Activated CD8-positive, alpha-beta T cell treated with anti-CD3 and anti-CD28 coated beads for 36 hours (primary cell): ENCODE results near the gene GAPDH. TPM values are rescaled to one million over a fixed set of nuclear protein-coding genes. Genes with fewer than 3 reads are reported as not detected.

Source experiments
- ATAC-seq: fragments of 200-7000 bp; cut with Tn5 transposase; one replicate; pipeline ENCODE4 v1.10.0; 2021; ENCODE audit warnings: mild to moderate bottlenecking, moderate library complexity
- CTCF ChIA-PET: fragments of 350-600 bp; sonication (Branson Sonifier 250); formaldehyde crosslinking; loops from one replicate; lab custom pipeline; 2021; ENCODE audit warnings: antibody characterized with exemption; lab: Charles Lee
- POLR2A ChIA-PET: fragments of 350-600 bp; sonication (Branson Sonifier 250); formaldehyde crosslinking; loops from one replicate; lab custom pipeline; 2021; ENCODE audit warnings: antibody characterized with exemption; lab: Charles Lee
- DNase-seq: peaks from one replicate; pipeline ENCODE4 v3.0.0-alpha.2; 2020
- H3K27ac Mint-ChIP-seq: one replicate; pipeline ENCODE4 v1.8.0; 2021; ENCODE audit warnings: mild to moderate bottlenecking, mixed read lengths
- H3K27me3 Mint-ChIP-seq: one replicate; pipeline ENCODE4 v1.8.0; 2021; ENCODE audit warnings: mixed read lengths
- H3K36me3 Mint-ChIP-seq: one replicate; pipeline ENCODE4 v1.8.0; 2021; ENCODE audit warnings: low read depth, mixed read lengths
- H3K4me1 Mint-ChIP-seq: one replicate; pipeline ENCODE4 v1.8.0; 2021; ENCODE audit warnings: low read depth, mixed read lengths
- H3K4me3 Mint-ChIP-seq: one replicate; pipeline ENCODE4 v1.8.0; 2021; ENCODE audit warnings: mild to moderate bottlenecking, moderate library complexity, mixed read lengths
- H3K9me3 Mint-ChIP-seq: one replicate; pipeline ENCODE4 v1.8.0; 2021; ENCODE audit warnings: mixed read lengths
- intact Hi-C: fragments of 100-400 bp; cut with micrococcal nuclease; formaldehyde crosslinking; loops from one replicate; pipeline ENCODE4 v1.10.0; 2022
- total RNA-seq, 2 experiments: library from RNA; stranded (reverse); gene quantifications; one replicate each; pipeline ENCODE4 v1.2.3, GENCODE V29; 2021
- TF ChIP-seq, protein P1 (sequence below): fragments of 200-600 bp; IDR thresholded peaks from one replicate; pipeline ENCODE4 v1.8.0; 2022; ENCODE audit warnings: antibody characterized with exemption, mild to moderate bottlenecking

The GAPDH gene
- total RNA-seq, 2 experiments from 2014 or later: 9,109 to 9,234 TPM

DNA sequence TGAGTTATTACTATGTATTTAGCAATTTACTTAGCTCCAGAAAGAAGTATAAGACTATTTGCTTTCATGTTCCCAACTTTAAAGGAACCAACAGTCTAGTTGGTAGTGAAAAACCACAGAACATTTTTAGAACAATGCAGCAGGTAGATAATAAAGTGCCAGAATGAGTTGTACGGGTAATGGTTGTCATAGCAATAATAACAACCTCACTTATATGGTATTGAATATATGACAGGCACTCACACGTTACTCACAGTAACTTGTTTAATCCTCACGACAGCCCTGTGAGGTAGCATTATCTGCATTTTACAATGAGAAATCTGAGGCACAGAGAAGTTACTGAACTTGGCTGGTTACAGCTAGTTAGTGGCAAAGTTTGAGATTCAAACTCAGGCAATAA, 10.6 kb upstream of the GAPDH start:
- CTCF ChIA-PET: interaction anchor here (1.0 to 1.1 kb wide), 2 partner anchors 15 to 58 kb away, joined by 3 to 4 read pairs; no protein-coding TSS in a partner anchor
- no peak overlapping the region for H3K27ac Mint-ChIP-seq
- no peak overlapping the region for H3K4me3 Mint-ChIP-seq
- TF ChIP-seq, protein P1, sequence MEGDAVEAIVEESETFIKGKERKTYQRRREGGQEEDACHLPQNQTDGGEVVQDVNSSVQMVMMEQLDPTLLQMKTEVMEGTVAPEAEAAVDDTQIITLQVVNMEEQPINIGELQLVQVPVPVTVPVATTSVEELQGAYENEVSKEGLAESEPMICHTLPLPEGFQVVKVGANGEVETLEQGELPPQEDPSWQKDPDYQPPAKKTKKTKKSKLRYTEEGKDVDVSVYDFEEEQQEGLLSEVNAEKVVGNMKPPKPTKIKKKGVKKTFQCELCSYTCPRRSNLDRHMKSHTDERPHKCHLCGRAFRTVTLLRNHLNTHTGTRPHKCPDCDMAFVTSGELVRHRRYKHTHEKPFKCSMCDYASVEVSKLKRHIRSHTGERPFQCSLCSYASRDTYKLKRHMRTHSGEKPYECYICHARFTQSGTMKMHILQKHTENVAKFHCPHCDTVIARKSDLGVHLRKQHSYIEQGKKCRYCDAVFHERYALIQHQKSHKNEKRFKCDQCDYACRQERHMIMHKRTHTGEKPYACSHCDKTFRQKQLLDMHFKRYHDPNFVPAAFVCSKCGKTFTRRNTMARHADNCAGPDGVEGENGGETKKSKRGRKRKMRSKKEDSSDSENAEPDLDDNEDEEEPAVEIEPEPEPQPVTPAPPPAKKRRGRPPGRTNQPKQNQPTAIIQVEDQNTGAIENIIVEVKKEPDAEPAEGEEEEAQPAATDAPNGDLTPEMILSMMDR: no peak
- POLR2A ChIA-PET: interaction anchor here (1.3 to 4.1 kb wide), 3 partner anchors 8 to 16 kb away, joined by 3 to 13 read pairs (median 9); partner anchors contain the start of gene GAPDH
- no peak for DNase-seq
- ATAC-seq: no peak
- H3K4me1 Mint-ChIP-seq: no peaks in the 10 kb centered on the region
- no peaks in the 10 kb centered on the region for H3K27me3 Mint-ChIP-seq
- intact Hi-C loops: no loop called here
- H3K36me3 Mint-ChIP-seq: peaks cover 75% of the 10 kb centered on the region
- H3K9me3 Mint-ChIP-seq: no peaks in the 10 kb centered on the region

DNA sequence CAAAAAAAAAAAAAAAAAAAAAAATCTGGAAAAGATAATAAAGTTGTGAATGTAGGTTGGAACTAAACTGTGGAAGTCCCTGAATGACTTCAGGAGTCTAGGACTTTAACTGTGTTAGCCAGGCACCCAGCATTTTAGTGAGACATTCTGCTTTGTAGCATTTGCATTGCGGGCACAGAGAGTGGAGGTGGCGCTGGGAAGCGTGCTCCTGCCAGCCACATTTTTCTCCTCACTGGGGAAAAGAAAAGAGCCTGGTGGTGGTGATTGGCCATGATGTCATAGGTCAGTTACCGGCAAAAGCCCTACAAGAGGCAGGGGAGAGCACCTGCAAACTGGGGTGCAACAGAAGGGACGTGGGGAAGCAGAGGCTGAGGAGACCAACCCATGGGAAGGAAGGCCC, 9.7 kb upstream of the GAPDH start:
- Mint-ChIP-seq H3K4me1 (no peaks in the 10 kb centered on the region), H3K27me3 (no peaks in the 10 kb centered on the region), H3K36me3 (peaks cover 78% of the 10 kb centered on the region), H3K9me3 (no peaks in the 10 kb centered on the region), H3K4me3 (no peak overlapping the region), H3K27ac (no peak overlapping the region)
- ATAC-seq (no peak), DNase-seq (no peak)
- intact Hi-C loops: no loop called here
- POLR2A ChIA-PET: interaction anchor here (2.3 kb wide), 1 partner anchor 10 kb away, joined by 9 read pairs; the partner anchor contains the start of gene GAPDH
- CTCF ChIA-PET: interaction anchor here (1.1 kb wide), 1 partner anchor 59 kb away, joined by 4 read pairs; no protein-coding TSS in a partner anchor
- TF ChIP-seq, protein P1: no peak

DNA sequence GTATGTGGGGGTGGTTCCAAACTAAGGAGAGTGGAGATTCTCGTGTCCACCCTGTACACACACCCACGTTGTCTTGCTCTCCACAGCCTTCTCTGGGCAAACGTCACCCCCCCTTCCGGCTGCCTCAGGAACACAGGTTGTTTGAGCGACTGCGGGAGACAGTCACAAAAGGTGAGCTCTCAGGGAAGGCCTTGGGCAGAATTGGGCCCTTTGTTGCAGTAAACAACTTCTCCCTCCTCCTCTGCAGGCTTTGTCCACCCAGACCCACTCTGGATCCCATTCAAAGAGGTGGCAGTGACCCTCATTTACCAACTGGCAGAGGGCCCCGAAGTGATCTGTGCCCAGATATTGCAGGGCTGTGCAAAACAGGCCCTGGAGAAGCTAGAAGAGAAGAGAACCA, 8.1 kb upstream of the GAPDH start:
- Mint-ChIP-seq H3K27me3 (no peaks in the 10 kb centered on the region), H3K27ac (no peak overlapping the region), H3K4me1 (peaks cover 4% of the 10 kb centered on the region), H3K9me3 (no peaks in the 10 kb centered on the region), H3K36me3 (peaks cover 83% of the 10 kb centered on the region), H3K4me3 (no peak overlapping the region)
- ChIA-PET POLR2A (no interaction called here), CTCF (interaction anchor here (3.2 kb wide), 1 partner anchor 12 kb away, joined by 13 read pairs; no protein-coding TSS in a partner anchor)
- DNase-seq (no peak), ATAC-seq (no peak)
- TF ChIP-seq, protein P1: no peak
- intact Hi-C loops: no loop called here

- H3K27me3 Mint-ChIP-seq: no peaks in the 10 kb centered on the region
- CTCF ChIA-PET: interaction anchor here (3.2 kb wide), 1 partner anchor 11 kb away, joined by 13 read pairs; no protein-coding TSS in a partner anchor
- H3K9me3 Mint-ChIP-seq: no peaks in the 10 kb centered on the region
- no peak overlapping the region for H3K27ac Mint-ChIP-seq
- no peak overlapping the region for H3K4me3 Mint-ChIP-seq
- intact Hi-C loops: no loop called here
- H3K36me3 Mint-ChIP-seq: peaks cover 86% of the 10 kb centered on the region
- ATAC-seq (no peak), DNase-seq (no peak)
- H3K4me1 Mint-ChIP-seq: peaks cover 8% of the 10 kb centered on the region
- TF ChIP-seq, protein P1: no peak
- POLR2A ChIA-PET: no interaction called here
Observed at GRCh38 chr12:6526766-6527525, 7.4 kb upstream of the GAPDH start.

DNA sequence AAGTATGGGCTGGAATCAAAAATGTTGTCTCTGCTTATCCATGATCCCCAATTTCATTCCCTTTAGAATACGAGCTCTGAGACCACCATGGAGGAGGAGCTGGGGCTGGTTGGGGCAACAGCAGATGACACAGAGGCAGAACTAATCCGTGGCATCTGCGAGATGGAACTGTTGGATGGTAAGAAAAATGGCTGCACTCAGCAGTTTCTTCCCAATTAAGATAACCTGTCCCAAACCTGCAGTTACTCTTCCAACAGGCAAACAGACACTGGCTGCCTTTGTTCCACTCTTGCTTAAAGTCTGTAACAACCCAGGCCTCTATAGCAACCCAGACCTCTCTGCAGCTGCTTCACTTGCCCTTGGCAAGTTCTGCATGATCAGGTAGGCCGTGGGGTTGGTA, 6.6 kb upstream of the GAPDH start:
- H3K27ac Mint-ChIP-seq: no peak overlapping the region

More for the DNA sequence above, 6.6 kb upstream of the GAPDH start:
- TF ChIP-seq, protein P1: no peak
- ChIA-PET POLR2A (interaction anchor here (1.3 to 3.4 kb wide), 3 partner anchors 8 to 55 kb away, joined by 3 to 17 read pairs (median 4); no protein-coding TSS in a partner anchor), CTCF (interaction anchor here (3.2 kb wide), 1 partner anchor 10 kb away, joined by 13 read pairs; no protein-coding TSS in a partner anchor)
- no peak for DNase-seq
- peaks cover 16% of the 10 kb centered on the region for H3K4me1 Mint-ChIP-seq
- H3K4me3 Mint-ChIP-seq: no peak overlapping the region
- no peaks in the 10 kb centered on the region for H3K27me3 Mint-ChIP-seq
- H3K9me3 Mint-ChIP-seq: no peaks in the 10 kb centered on the region
- intact Hi-C loops: no loop called here
- no peak for ATAC-seq
- peaks cover 87% of the 10 kb centered on the region for H3K36me3 Mint-ChIP-seq
